ENCODE measurements around the gene CACNA1D. TPM values are rescaled to one million over a fixed set of nuclear protein-coding genes. Genes with fewer than 3 reads are reported as not detected.

CACNA1D gene
- total and polyA plus RNA-seq, 8 donors, result 5.3 to 22.8 (median 11.6) TPM

DNA sequence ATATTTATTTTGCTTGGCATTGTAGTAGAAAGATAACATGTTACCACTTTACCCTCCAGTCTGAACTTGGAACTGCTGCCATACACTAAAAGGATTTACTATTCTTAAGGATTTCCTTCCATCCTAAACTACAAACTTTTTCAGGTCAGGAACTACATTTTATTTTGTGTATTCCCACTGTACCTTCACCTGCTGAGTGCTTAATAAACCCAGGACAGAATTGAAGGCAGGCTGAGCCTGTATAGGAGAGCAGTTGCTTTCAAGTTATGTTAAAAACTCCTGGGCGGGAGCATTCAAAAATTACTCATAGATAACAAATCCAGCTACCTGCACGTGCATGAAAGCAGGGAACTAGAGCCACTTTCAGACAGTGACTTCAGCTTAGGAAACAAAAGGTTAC lies 58.3 kb downstream of the CACNA1D start:
- DNase-seq (no peak), ATAC-seq (peak in 2 of 4 donors; percentile 20 to 28), FAIRE-seq (no peak)
- 19 to 23% methylated on average over 2 of the region's 2 CpGs for WGBS, 2 donors
- Histone ChIP-seq H3K27ac (no peak overlapping the region), H3K27me3 (no peaks in the 10 kb centered on the region), H3K4me3 (no peak overlapping the region), H3K4me1 (peaks cover 0 to 4% (median 4%) of the 10 kb centered on the region in 3 donors), H3K9me3 (no peaks in the 10 kb centered on the region), H3K36me3 (no peaks in the 10 kb centered on the region)
- TF ChIP-seq, protein P1, sequence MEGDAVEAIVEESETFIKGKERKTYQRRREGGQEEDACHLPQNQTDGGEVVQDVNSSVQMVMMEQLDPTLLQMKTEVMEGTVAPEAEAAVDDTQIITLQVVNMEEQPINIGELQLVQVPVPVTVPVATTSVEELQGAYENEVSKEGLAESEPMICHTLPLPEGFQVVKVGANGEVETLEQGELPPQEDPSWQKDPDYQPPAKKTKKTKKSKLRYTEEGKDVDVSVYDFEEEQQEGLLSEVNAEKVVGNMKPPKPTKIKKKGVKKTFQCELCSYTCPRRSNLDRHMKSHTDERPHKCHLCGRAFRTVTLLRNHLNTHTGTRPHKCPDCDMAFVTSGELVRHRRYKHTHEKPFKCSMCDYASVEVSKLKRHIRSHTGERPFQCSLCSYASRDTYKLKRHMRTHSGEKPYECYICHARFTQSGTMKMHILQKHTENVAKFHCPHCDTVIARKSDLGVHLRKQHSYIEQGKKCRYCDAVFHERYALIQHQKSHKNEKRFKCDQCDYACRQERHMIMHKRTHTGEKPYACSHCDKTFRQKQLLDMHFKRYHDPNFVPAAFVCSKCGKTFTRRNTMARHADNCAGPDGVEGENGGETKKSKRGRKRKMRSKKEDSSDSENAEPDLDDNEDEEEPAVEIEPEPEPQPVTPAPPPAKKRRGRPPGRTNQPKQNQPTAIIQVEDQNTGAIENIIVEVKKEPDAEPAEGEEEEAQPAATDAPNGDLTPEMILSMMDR (IDR thresholded peaks at IDR 0.05), result no peak
- intact Hi-C loops (cut with DNase I), result no loop called here

DNA sequence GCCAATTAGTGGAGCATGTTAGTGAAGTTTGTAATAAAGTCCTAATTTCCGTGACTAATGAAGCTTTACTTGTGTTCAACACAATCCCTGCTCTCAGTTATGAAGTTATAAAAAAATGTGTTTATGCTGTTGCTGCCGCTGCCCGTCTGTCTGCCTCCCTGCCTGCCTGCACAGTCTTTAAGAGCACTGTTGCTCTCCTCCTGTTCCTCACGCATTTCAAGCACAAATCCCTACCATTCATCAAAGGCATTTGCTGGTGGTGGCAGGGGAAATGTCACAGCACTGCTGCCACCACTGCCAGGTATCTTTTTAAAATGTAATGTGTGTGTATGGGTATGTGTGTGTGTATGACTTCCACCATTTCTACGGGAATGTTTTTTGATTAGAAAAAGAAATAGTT lies 58.8 kb downstream of the CACNA1D start:
- Histone ChIP-seq H3K27me3 (no peaks in the 10 kb centered on the region), H3K36me3 (no peaks in the 10 kb centered on the region), H3K27ac (no peak overlapping the region), H3K9me3 (no peaks in the 10 kb centered on the region), H3K4me1 (peaks cover 0 to 4% (median 4%) of the 10 kb centered on the region in 3 donors), H3K4me3 (no peak overlapping the region)
- DNase-seq (no peak), FAIRE-seq (no peak), ATAC-seq (peak in 1 of 4 donors; percentile 19)
- 55 to 57% methylated on average over 5 of the region's 5 CpGs for WGBS, 2 donors
- intact Hi-C loops (cut with DNase I), result no loop called here
- TF ChIP-seq, protein P1 (IDR thresholded peaks at IDR 0.05), result no peak

DNA sequence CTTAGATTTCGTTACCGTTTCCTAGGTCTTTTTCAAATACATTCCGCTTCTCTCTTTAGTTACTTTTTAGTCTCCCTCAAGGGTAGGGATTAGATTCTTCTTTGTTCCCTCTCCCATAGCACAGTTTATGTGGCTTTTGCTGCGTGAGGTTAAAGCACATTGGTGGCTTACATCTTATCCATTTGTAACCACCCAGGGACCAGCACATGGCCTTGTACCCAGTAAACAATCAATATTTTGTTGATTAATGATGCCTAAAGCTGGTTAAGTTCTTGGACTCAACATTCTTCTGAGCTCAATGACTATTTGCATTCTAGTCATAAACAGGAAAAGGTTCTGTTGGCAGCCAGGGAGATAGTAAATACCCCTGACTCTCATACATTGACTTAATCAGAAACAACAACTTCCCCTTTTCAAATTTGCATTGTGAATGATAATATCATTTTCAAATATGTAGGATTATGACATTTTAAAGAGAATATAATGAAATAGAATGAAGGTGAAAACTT lies 60.2 kb downstream of the CACNA1D start:
- Histone ChIP-seq H3K4me1 (peaks cover 0 to 4% (median 4%) of the 10 kb centered on the region in 3 donors), H3K4me3 (no peak overlapping the region), H3K36me3 (no peaks in the 10 kb centered on the region), H3K27ac (peak overlapping the region in 3 of 4 donors; percentile 29 to 55 (median 36)), H3K27me3 (no peaks in the 10 kb centered on the region), H3K9me3 (no peaks in the 10 kb centered on the region)
- no peak for FAIRE-seq
- intact Hi-C loops (cut with DNase I), result no loop called here
- no peak for DNase-seq
- peak in 3 of 4 donors; percentile 18 to 77 (median 48) for ATAC-seq
- 64 to 65% methylated on average over 4 of the region's 4 CpGs for WGBS, 2 donors
- TF ChIP-seq, protein P1 (IDR thresholded peaks at IDR 0.05), result no peak

DNA sequence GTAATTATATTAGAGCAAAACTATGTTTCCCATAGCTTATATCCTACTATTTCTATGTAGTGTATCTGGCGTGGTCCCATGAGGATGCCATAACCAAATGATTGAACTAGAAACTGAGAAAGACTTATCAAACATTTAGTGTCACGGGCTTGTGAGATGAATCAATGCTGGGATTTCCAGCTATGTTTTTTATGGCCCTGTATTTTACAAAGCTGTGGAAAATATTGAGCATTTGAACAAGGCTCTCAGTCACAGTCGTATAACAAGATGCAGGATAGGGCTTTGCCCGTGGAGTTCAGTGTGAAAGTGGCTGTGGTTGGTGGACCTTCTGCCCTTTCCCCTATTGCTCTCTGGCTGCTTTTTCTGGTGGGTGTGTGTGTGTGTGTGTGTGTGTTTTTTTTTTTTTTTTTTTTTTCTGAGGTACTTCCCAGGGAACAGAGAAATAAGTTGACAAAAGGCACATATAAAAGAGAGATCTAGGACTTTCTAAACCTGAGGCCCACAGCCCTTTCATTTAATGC lies 60.7 kb downstream of the CACNA1D start:
- no peaks in the 10 kb centered on the region for H3K27me3 ChIP-seq
- peak; percentile 18 to 80 (median 52) for ATAC-seq
- FAIRE-seq, result no peak
- no peak for DNase-seq
- no peak overlapping the region for H3K4me3 ChIP-seq
- H3K27ac ChIP-seq, result peak overlapping the region in 2 of 4 donors; percentile 36 to 55
- 68 to 76% methylated on average over 4 of the region's 4 CpGs for WGBS, 2 donors
- H3K36me3 ChIP-seq, result no peaks in the 10 kb centered on the region
- no peaks in the 10 kb centered on the region for H3K9me3 ChIP-seq
- TF ChIP-seq, protein P1 (IDR thresholded peaks at IDR 0.05), result no peak
- intact Hi-C loops (cut with DNase I), result no loop called here
- peaks cover 0 to 4% (median 4%) of the 10 kb centered on the region in 3 donors for H3K4me1 ChIP-seq

DNA sequence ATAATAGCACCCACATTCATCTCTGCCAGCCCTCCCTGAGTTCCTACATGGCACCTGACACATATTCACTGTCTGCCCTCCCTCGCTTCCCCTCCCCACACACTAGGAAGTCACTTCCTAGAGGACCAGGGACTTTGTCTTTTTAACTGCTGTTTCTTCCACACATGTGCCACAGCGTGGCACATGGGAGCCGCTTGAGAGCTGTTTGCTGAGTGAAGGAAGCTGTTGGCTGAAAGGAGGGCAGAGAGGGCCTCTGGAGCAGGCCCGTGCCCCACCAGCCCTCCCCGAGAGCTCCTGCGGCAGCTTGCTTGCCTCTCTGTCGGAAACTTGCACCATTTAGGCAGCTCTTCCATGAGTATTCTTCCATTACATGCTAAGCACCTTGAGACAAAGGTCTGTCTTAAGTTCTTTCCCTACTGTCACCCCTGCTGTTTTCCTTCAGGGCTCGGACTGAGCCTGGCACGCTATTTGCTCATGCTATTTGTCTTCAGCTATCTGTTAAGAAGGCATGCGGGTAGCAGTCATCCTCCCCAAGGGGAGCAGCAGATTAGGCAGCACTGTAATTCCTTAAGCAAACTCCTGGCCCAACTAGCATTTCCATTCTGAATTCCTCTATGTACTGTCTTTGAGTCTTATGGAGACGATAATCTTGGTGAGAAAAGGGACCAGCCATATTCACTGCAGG lies 72.2 kb downstream of the CACNA1D start:
- Histone ChIP-seq H3K27me3 (no peaks in the 10 kb centered on the region), H3K4me3 (no peak overlapping the region), H3K27ac (no peak overlapping the region), H3K36me3 (no peaks in the 10 kb centered on the region), H3K4me1 (no peaks in the 10 kb centered on the region), H3K9me3 (no peaks in the 10 kb centered on the region)
- no peak for FAIRE-seq
- no peak for DNase-seq
- TF ChIP-seq, protein P1 (IDR thresholded peaks at IDR 0.05), result no peak
- peak in 2 of 4 donors; percentile 49 to 51 for ATAC-seq
- WGBS, 2 donors, result 76 to 83% methylated on average over 11 of the region's 11 CpGs
- intact Hi-C loops (cut with DNase I), result no loop called here
